ENCODE data around the gene BLMH.

- no peak for TF ChIP-seq CTCF (IDR thresholded peaks at IDR 0.05; ENCODE audit: low read length)
- TF ChIP-seq EZH2 (optimal IDR thresholded peaks at IDR 0.05; ENCODE audit: low read depth, low read length), result no peak
These were observed 47.3 kb upstream of the BLMH start for GRCh38 chr17:30339086-30339485.
